ENCODE results near the gene RPL9. TPM values are rescaled to one million over a fixed set of nuclear protein-coding genes. Genes with fewer than 3 reads are reported as not detected.

Gene RPL9
- total RNA-seq, 2 donors from 2014 or later, result 2,057 to 2,637 TPM

DNA sequence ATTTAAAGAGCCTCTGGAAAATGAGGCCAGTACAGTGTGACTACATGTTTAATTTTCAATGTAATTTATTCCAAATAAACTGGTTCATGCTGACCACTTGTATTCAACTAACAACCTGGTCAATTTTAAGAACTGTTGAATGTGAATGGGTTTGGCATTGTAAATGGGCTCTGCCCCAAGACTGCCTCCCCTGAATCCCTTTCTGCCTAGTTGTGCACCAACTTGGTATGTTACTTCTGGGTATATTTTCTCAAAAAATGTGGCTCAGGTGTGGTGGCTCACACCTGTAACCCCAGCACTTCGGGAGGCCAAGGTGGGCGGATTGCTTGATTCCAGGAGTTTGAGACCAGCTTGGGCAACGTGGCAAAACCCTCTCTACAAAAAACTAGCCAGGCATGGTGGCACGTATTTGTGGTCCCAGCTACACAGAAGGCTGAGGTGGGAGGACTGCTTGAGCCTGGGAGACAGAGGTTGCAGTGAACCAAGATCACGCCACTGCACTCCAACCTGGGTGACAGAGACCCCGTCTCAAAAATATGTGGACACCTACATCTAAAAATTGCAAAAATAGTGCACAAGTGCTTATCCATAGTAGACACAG, 7.2 kb downstream of the RPL9 start:
- H3K4me3 ChIP-seq, result no peak overlapping the region
- no peaks in the 10 kb centered on the region for H3K27me3 ChIP-seq
- peaks cover 58% of the 10 kb centered on the region for H3K36me3 ChIP-seq
- no peaks in the 10 kb centered on the region for H3K9me3 ChIP-seq
- H3K27ac ChIP-seq, result no peak overlapping the region
- DNase-seq (ENCODE audit: low spot score), result no peak
- no peak for TF ChIP-seq CTCF (IDR thresholded peaks at IDR 0.05)
- H3K4me1 ChIP-seq, result peaks cover 0 to 21% of the 10 kb centered on the region in 2 donors

DNA sequence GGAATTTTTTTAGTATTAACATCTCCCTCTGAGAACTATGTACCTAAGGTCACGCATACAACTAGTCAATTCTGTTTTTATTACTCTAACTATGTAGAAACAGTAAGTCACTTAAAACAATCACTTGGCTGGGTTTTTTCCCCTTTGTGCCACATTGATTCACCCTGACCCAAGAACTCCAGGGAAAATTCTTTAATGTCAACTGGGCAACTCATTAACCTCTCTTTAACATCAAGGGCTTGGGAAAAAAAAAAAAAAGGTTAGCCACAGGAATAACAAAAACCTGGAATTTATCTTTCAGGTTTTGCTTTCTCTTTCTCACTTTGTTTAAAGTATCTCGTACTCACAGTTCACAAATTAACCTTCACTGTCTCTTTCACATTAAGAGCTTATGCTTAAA, 8.1 kb downstream of the RPL9 start:
- H3K27me3 ChIP-seq, result no peaks in the 10 kb centered on the region
- H3K9me3 ChIP-seq, result no peaks in the 10 kb centered on the region
- DNase-seq (ENCODE audit: low spot score), result no peak
- H3K4me3 ChIP-seq, result no peak overlapping the region
- no peak overlapping the region for H3K27ac ChIP-seq
- H3K36me3 ChIP-seq, result peaks cover 49% of the 10 kb centered on the region
- peaks cover 0 to 18% of the 10 kb centered on the region in 2 donors for H3K4me1 ChIP-seq
- TF ChIP-seq CTCF (IDR thresholded peaks at IDR 0.05), result no peak

GRCh38 chr4:39446842-39447573, 11.7 kb downstream of the RPL9 start:
- Histone ChIP-seq H3K27ac (peak overlapping the region in 1 of 2 donors; percentile 23), H3K4me3 (peak overlapping the region; percentile 22 to 51), H3K27me3 (no peaks in the 10 kb centered on the region), H3K4me1 (peaks cover 0 to 13% of the 10 kb centered on the region in 2 donors), H3K36me3 (peaks cover 14% of the 10 kb centered on the region), H3K9me3 (no peaks in the 10 kb centered on the region)
- DNase-seq (ENCODE audit: low spot score), result peak; percentile 69
- peak in 1 of 2 donors; percentile 56 for TF ChIP-seq CTCF (IDR thresholded peaks at IDR 0.05)

- Histone ChIP-seq H3K27ac (peak overlapping the region in 1 of 2 donors; percentile 23), H3K4me1 (peaks cover 0 to 13% of the 10 kb centered on the region in 2 donors), H3K27me3 (no peaks in the 10 kb centered on the region), H3K36me3 (peaks cover 8% of the 10 kb centered on the region), H3K9me3 (no peaks in the 10 kb centered on the region), H3K4me3 (peak overlapping the region; percentile 22 to 51)
- no peak for TF ChIP-seq CTCF (IDR thresholded peaks at IDR 0.05)
- DNase-seq (ENCODE audit: low spot score), result no peak
These were observed 12.3 kb downstream of the RPL9 start for GRCh38 chr4:39446483-39446841.

DNA sequence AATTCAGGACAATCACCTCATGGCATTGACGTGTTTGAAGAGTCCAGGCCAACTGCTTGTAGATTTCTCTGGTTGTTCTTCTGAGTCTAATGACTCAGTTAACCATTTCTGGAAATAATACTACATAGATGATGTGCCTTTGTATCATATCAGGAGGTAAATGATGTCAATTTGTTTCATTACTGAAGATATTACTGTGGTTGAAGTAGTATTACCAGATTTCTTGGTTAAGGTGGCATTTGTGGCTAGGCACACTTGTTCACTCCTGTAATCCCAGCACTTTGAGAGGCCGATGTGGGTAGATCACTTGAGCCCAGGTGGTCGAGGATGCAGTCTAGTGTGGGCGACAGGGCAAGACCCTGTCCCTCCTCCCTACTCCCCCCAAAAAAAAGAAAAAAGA, 15.7 kb downstream of the RPL9 start:
- no peak overlapping the region for H3K4me3 ChIP-seq
- peaks cover 0 to 13% of the 10 kb centered on the region in 2 donors for H3K4me1 ChIP-seq
- no peaks in the 10 kb centered on the region for H3K36me3 ChIP-seq
- no peak for TF ChIP-seq CTCF (IDR thresholded peaks at IDR 0.05)
- H3K9me3 ChIP-seq, result no peaks in the 10 kb centered on the region
- no peak for DNase-seq (ENCODE audit: low spot score)
- no peak overlapping the region for H3K27ac ChIP-seq
- H3K27me3 ChIP-seq, result no peaks in the 10 kb centered on the region

Measured in right atrium auricular region (tissue), 2 donors.